Measurements from ENCODE around the gene CHST15.

DNA sequence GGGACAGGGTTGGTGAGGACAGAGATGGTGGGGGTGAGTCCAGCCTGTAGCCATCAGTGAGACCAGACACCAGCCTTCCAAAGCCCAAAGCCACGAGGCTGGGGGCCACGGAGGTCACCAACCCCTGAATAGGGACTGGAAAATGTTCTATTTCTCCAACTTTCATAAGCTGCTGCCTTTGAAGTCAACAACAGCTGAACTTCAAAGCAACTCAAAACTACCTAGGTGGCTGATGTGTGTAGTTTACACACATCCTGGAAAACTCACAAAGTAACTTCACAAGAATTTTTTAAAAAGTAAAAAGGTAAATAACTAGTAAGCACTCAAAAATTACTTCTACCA lies 88.8 kb downstream of the CHST15 start:
- TF ChIP-seq, protein P1, sequence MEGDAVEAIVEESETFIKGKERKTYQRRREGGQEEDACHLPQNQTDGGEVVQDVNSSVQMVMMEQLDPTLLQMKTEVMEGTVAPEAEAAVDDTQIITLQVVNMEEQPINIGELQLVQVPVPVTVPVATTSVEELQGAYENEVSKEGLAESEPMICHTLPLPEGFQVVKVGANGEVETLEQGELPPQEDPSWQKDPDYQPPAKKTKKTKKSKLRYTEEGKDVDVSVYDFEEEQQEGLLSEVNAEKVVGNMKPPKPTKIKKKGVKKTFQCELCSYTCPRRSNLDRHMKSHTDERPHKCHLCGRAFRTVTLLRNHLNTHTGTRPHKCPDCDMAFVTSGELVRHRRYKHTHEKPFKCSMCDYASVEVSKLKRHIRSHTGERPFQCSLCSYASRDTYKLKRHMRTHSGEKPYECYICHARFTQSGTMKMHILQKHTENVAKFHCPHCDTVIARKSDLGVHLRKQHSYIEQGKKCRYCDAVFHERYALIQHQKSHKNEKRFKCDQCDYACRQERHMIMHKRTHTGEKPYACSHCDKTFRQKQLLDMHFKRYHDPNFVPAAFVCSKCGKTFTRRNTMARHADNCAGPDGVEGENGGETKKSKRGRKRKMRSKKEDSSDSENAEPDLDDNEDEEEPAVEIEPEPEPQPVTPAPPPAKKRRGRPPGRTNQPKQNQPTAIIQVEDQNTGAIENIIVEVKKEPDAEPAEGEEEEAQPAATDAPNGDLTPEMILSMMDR (IDR thresholded peaks at IDR 0.05; ENCODE audit: borderline replicate concordance, extremely low read depth, low read length, poor library complexity, severe bottlenecking) = no peak
- no peak for TF ChIP-seq EZH2 (IDR thresholded peaks at IDR 0.05; ENCODE audit: borderline replicate concordance, low read depth, low read length, severe bottlenecking)
